HUES64 (cell line): ENCODE results near the gene WDFY2.
"Not testable (repeated sequence)": the region's sequence is repeated elsewhere in the genome, so short reads cannot be mapped to it uniquely, and the experiment has no call there.

ENCODE experiments used
- H3K27ac ChIP-seq: 2 replicates; pipeline ENCODE4 v1.7.0; 2013; ENCODE audit warnings: low read depth, low read length, inconsistent platforms
- H3K27me3 ChIP-seq: 2 replicates; pipeline ENCODE4 v1.6.1; 2013; ENCODE audit warnings: mild to moderate bottlenecking, low read length; ENCODE audit not compliant: insufficient read depth
- H3K36me3 ChIP-seq: 2 replicates; pipeline ENCODE4 v1.6.1; 2013; ENCODE audit warnings: mild to moderate bottlenecking, low read length; ENCODE audit not compliant: insufficient read depth
- H3K4me1 ChIP-seq: 2 replicates; pipeline ENCODE4 v1.6.1; 2013; ENCODE audit warnings: mild to moderate bottlenecking, low read length, moderate library complexity; ENCODE audit not compliant: insufficient read depth
- H3K4me3 ChIP-seq: 2 replicates; pipeline ENCODE4 v1.5.1; 2013; ENCODE audit warnings: mild to moderate bottlenecking, low read length, moderate library complexity
- H3K9ac ChIP-seq: 2 replicates; pipeline ENCODE4 v1.6.1; 2013; ENCODE audit warnings: mild to moderate bottlenecking, low read depth, low read length
- H3K9me3 ChIP-seq: 2 replicates; pipeline ENCODE4 v1.6.1; 2013; ENCODE audit warnings: low read depth, low read length; ENCODE audit not compliant: insufficient read depth
- WGBS: fragments of 150-250, 120-280 bp; methylation state at CpG from one replicate; pipeline ENCODE4 v1.1.7; 2013; ENCODE audit warnings: missing lambda C conversion rate; 5-methylcytosine and 5-hydroxymethylcytosine counted together

The WDFY2 gene

GRCh38 chr13:51590231-51590970 lies 6.1 kb downstream of the WDFY2 start:
- no CpG with 5 or more reads among the region's 1 CpG for WGBS
- Histone ChIP-seq H3K9ac (no peak overlapping the region), H3K4me1 (peaks cover 74% of the 10 kb centered on the region), H3K36me3 (no peaks in the 10 kb centered on the region), H3K9me3 (no peaks in the 10 kb centered on the region), H3K4me3 (no peak overlapping the region), H3K27me3 (no peaks in the 10 kb centered on the region), H3K27ac (no peak overlapping the region; the same call in 1 of the 2 replicates)

DNA sequence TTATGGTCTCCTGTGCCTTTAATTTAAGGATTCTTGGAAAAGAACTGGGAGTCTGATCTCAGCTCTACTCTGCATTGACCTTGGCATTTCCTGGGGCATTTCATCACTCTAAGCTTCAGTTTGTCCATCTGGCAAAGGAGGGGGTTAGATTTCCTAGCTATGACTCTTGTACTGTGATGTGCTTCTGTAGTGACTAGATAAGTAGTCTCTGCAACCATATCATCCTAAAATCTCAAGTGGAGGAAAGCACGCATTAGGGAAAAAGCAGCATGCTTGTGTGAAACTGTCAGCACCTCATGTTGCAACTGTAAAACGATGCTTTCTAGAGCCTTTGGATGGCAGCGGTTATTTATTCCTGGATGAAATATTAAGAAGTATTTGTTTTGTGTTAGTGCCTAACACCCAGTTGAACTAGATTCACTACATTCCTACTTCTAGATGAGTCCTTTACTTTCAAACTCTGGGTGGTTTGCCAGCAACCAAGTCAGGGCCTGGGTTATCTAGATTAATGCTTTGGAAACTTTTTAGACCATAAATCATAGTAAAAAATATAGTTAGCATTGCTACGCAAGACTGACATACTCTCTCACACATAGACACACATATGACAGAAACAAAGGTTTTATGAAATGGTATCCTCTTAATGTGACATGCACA lies 6.8 kb downstream of the WDFY2 start:
- Histone ChIP-seq H3K27me3 (no peaks in the 10 kb centered on the region), H3K4me1 (peaks cover 75% of the 10 kb centered on the region), H3K36me3 (no peaks in the 10 kb centered on the region), H3K4me3 (no peak overlapping the region), H3K27ac (no peak overlapping the region; the same call in 1 of the 2 replicates), H3K9ac (no peak overlapping the region), H3K9me3 (no peaks in the 10 kb centered on the region)
- WGBS: 68% methylated on average over 3 of the region's 4 CpGs

- WGBS: 90% methylated on average over 1 of the region's 1 CpG
- H3K4me1 ChIP-seq: peaks cover 75% of the 10 kb centered on the region
- not testable (repeated sequence) for H3K27me3 ChIP-seq, H3K9ac ChIP-seq, H3K9me3 ChIP-seq, H3K4me3 ChIP-seq, H3K36me3 ChIP-seq, H3K27ac ChIP-seq
These were observed 7.7 kb downstream of the WDFY2 start for GRCh38 chr13:51591938-51592337.

DNA sequence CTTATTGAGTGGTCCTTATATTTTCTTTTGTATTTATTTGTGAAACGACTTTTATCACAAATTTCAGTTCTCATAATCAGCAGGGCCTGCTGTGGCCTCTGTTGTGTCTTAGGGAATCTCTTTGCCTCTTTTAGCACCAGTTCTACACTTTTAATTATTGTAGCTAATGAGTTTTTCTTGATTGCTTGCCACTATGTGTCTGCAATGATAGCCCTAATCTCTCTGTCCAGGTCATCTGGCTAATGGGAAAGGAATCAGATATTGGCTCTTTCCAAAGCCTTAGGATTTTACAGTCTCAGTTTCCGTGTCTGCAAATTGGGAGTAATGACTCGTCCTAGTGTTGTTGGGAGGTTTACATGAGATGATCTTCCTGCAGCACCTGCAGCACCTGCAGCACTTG lies 10.2 kb downstream of the WDFY2 start:
- H3K27me3 ChIP-seq: no peaks in the 10 kb centered on the region
- H3K36me3 ChIP-seq: no peaks in the 10 kb centered on the region
- H3K4me3 ChIP-seq: no peak overlapping the region
- H3K4me1 ChIP-seq: peaks cover 57% of the 10 kb centered on the region
- 81% methylated on average over 2 of the region's 3 CpGs for WGBS
- no peak overlapping the region for H3K27ac ChIP-seq
- H3K9me3 ChIP-seq: no peaks in the 10 kb centered on the region
- H3K9ac ChIP-seq: no peak overlapping the region

DNA sequence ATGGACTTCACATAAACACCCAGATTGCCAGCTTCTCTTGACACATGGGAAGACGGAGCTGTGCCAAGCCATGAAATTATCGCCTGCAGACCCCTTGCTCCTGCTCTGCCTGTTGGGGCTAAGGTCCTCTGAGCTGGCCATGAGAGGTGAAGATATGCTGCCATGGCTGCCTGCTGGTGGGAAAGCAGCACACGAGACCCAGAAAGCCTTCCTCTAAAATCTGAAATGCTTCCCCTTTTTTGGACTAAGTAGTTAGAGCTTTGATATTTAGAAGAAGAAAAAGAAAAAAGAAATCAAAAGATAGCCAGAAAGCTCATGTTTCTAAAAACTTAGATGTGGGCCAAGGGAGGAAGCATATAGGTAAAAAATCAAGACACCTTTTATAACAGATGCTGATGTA lies 11.2 kb downstream of the WDFY2 start:
- no peaks in the 10 kb centered on the region for H3K27me3 ChIP-seq
- no peaks in the 10 kb centered on the region for H3K36me3 ChIP-seq
- H3K9me3 ChIP-seq: no peaks in the 10 kb centered on the region
- H3K27ac ChIP-seq: no peak overlapping the region
- 81% methylated on average over 3 of the region's 3 CpGs for whole genome bisulfite sequencing
- no peak overlapping the region for H3K4me3 ChIP-seq
- no peak overlapping the region for H3K9ac ChIP-seq
- H3K4me1 ChIP-seq: peaks cover 47% of the 10 kb centered on the region

DNA sequence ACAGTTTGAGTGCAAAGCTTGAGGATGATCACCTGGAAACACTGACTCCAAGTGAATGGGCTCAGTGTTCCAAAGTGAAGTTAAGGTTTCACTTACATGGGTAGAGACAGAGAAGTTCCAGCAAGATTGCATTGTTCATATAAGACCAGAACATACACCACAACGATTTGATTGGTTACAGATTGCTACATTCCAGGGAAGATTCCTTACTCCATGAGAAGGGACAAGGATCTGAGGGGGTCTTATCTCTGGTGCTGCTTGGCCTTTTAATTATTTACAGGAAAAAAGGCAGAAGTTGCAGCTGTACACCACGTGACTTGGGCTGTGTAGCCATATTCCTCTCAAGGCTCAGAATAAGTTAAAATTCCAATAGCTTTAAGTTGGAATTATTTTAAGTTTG lies 12.3 kb downstream of the WDFY2 start:
- no peaks in the 10 kb centered on the region for H3K9me3 ChIP-seq
- no peaks in the 10 kb centered on the region for H3K36me3 ChIP-seq
- H3K4me1 ChIP-seq: peaks cover 36% of the 10 kb centered on the region
- no peak overlapping the region for H3K4me3 ChIP-seq
- WGBS: 82% methylated on average over 2 of the region's 2 CpGs
- no peak overlapping the region for H3K9ac ChIP-seq
- H3K27ac ChIP-seq: no peak overlapping the region
- H3K27me3 ChIP-seq: no peaks in the 10 kb centered on the region

- Histone ChIP-seq H3K27ac (no peak overlapping the region), H3K9ac (no peak overlapping the region), H3K4me3 (no peak overlapping the region), H3K27me3 (no peaks in the 10 kb centered on the region), H3K4me1 (peaks cover 27% of the 10 kb centered on the region), H3K36me3 (no peaks in the 10 kb centered on the region), H3K9me3 (no peaks in the 10 kb centered on the region)
These were observed 15.3 kb downstream of the WDFY2 start for GRCh38 chr13:51599444-51600176.

- Histone ChIP-seq H3K27ac (no peak overlapping the region), H3K9me3 (no peaks in the 10 kb centered on the region), H3K27me3 (no peaks in the 10 kb centered on the region), H3K4me3 (no peak overlapping the region), H3K4me1 (peaks cover 18% of the 10 kb centered on the region), H3K9ac (no peak overlapping the region), H3K36me3 (no peaks in the 10 kb centered on the region)
- WGBS: 97% methylated on average over 3 of the region's 3 CpGs
These were observed 16.4 kb downstream of the WDFY2 start for GRCh38 chr13:51600703-51601102.

GRCh38 chr13:51601601-51602565 lies 17.6 kb downstream of the WDFY2 start:
- WGBS: 94% methylated on average over 8 of the region's 8 CpGs
- Histone ChIP-seq H3K4me3 (no peak overlapping the region), H3K27ac (no peak overlapping the region), H3K9me3 (no peaks in the 10 kb centered on the region), H3K9ac (no peak overlapping the region), H3K4me1 (peaks cover 8% of the 10 kb centered on the region; the same call in 1 of the 2 replicates), H3K27me3 (no peaks in the 10 kb centered on the region), H3K36me3 (no peaks in the 10 kb centered on the region)

GRCh38 chr13:51603716-51604115 lies 19.5 kb downstream of the WDFY2 start:
- H3K36me3 ChIP-seq: no peaks in the 10 kb centered on the region
- H3K4me1 ChIP-seq: peaks cover under 1% of the 10 kb centered on the region; the same call in 1 of the 2 replicates
- H3K9me3 ChIP-seq: peaks cover 7% of the 10 kb centered on the region; the same call in 1 of the 2 replicates
- no peaks in the 10 kb centered on the region for H3K27me3 ChIP-seq
- 96% methylated on average over 1 of the region's 1 CpG for WGBS
- H3K27ac ChIP-seq: no peak overlapping the region
- H3K9ac ChIP-seq: no peak overlapping the region
- no peak overlapping the region for H3K4me3 ChIP-seq
